Measurements from ENCODE around the gene NAALADL1. TPM values are rescaled to one million over a fixed set of nuclear protein-coding genes. Genes with fewer than 3 reads are reported as not detected.

The NAALADL1 gene
- polyA plus RNA-seq, 1 experiment: 38.7 TPM

- Histone ChIP-seq H3K27me3 (ENCODE audit: control insufficient read depth, insufficient read depth, low read length) (no peaks in the 10 kb centered on the region), H3K4me3 (ENCODE audit: low read depth, low read length) (peak within 1 kb of the TSS; percentile 63), H3K36me3 (ENCODE audit: control insufficient read depth, insufficient read depth, low read length) (no peaks in the 10 kb centered on the region; the same call in none of the 2 replicates)
- no peak for DNase-seq (ENCODE audit: low read depth)
- ChIA-PET POLR2A (no interaction called here), CTCF (interaction anchor here (11.9 kb wide), 1 partner anchor 14 kb away, joined by 152 read pairs; the partner anchor contains the start of gene TM7SF2)
- no peak for TF ChIP-seq CTCF (IDR thresholded peaks at IDR 0.05; ENCODE audit: insufficient read depth, low read depth, low read length)
These were observed 37.8 kb upstream of the NAALADL1 start, which contains the start of gene VPS51 for GRCh38 chr11:65095974-65096806. TSS of gene VPS51 (plus strand) at chr11:65096214. CDS start at chr11:65096251, 37 bp downstream.

GRCh38 chr11:65095427-65095826 lies 37.1 kb upstream of the NAALADL1 start:
- DNase-seq (ENCODE audit: low read depth): no peak
- POLR2A ChIA-PET: no interaction called here
- Histone ChIP-seq H3K36me3 (ENCODE audit: control insufficient read depth, insufficient read depth, low read length) (no peaks in the 10 kb centered on the region; the same call in none of the 2 replicates), H3K4me3 (ENCODE audit: low read depth, low read length) (peak overlapping the region; percentile 63), H3K27me3 (ENCODE audit: control insufficient read depth, insufficient read depth, low read length) (no peaks in the 10 kb centered on the region)
- CTCF ChIA-PET: interaction anchor here (11.9 kb wide), 1 partner anchor 15 kb away, joined by 152 read pairs; the partner anchor contains the start of gene TM7SF2
- no peak for TF ChIP-seq CTCF (IDR thresholded peaks at IDR 0.05; ENCODE audit: insufficient read depth, low read depth, low read length)

- H3K36me3 ChIP-seq (ENCODE audit: control insufficient read depth, insufficient read depth, low read length): peaks cover 31% of the 10 kb centered on the region
- no peaks in the 10 kb centered on the region for H3K27me3 ChIP-seq (ENCODE audit: control insufficient read depth, insufficient read depth, low read length)
- DNase-seq (ENCODE audit: low read depth): no peak
- CTCF ChIA-PET: interaction anchor here (0.8 to 11.9 kb wide), 2 partner anchors 20 to 76 kb away, joined by 4 to 152 read pairs; partner anchors contain the start of gene TM7SF2
- TF ChIP-seq CTCF (IDR thresholded peaks at IDR 0.05; ENCODE audit: insufficient read depth, low read depth, low read length): no peak
- no peak overlapping the region for H3K4me3 ChIP-seq (ENCODE audit: low read depth, low read length)
- POLR2A ChIA-PET: no interaction called here
These were observed 32.3 kb upstream of the NAALADL1 start for GRCh38 chr11:65090628-65091027.

GRCh38 chr11:65089621-65090020 lies 31.3 kb upstream of the NAALADL1 start:
- Histone ChIP-seq H3K27me3 (ENCODE audit: control insufficient read depth, insufficient read depth, low read length) (no peaks in the 10 kb centered on the region), H3K36me3 (ENCODE audit: control insufficient read depth, insufficient read depth, low read length) (peaks cover 31% of the 10 kb centered on the region), H3K4me3 (ENCODE audit: low read depth, low read length) (no peak overlapping the region)
- DNase-seq (ENCODE audit: low read depth): no peak
- POLR2A ChIA-PET: no interaction called here
- CTCF ChIA-PET: interaction anchor here (1.0 to 11.9 kb wide), 3 partner anchors 21 to 246 kb away, joined by 3 to 152 read pairs (median 5); partner anchors contain the start of genes CDC42BPG, TM7SF2 and ZNHIT2
- TF ChIP-seq CTCF (IDR thresholded peaks at IDR 0.05; ENCODE audit: insufficient read depth, low read depth, low read length): no peak

GRCh38 chr11:65087827-65088226 lies 29.5 kb upstream of the NAALADL1 start:
- DNase-seq (ENCODE audit: low read depth): no peak
- peaks cover 31% of the 10 kb centered on the region for H3K36me3 ChIP-seq (ENCODE audit: control insufficient read depth, insufficient read depth, low read length)
- no peak for TF ChIP-seq CTCF (IDR thresholded peaks at IDR 0.05; ENCODE audit: insufficient read depth, low read depth, low read length)
- H3K27me3 ChIP-seq (ENCODE audit: control insufficient read depth, insufficient read depth, low read length): no peaks in the 10 kb centered on the region
- H3K4me3 ChIP-seq (ENCODE audit: low read depth, low read length): no peak overlapping the region
- CTCF ChIA-PET: no interaction called here
- POLR2A ChIA-PET: no interaction called here

All from BJ (cell line).